GM20431 (cell line): ENCODE data around the gene PUM1.

Experiments
- in situ Hi-C: fragments of 300-500 bp; cut with MseI, MboI; formaldehyde crosslinking; loops from one replicate; pipeline ENCODE4 v1.15.0; 2020; ENCODE audit warnings: low sequenced_read_pairs; ENCODE audit not compliant: unreplicated experiment

PUM1 gene

DNA sequence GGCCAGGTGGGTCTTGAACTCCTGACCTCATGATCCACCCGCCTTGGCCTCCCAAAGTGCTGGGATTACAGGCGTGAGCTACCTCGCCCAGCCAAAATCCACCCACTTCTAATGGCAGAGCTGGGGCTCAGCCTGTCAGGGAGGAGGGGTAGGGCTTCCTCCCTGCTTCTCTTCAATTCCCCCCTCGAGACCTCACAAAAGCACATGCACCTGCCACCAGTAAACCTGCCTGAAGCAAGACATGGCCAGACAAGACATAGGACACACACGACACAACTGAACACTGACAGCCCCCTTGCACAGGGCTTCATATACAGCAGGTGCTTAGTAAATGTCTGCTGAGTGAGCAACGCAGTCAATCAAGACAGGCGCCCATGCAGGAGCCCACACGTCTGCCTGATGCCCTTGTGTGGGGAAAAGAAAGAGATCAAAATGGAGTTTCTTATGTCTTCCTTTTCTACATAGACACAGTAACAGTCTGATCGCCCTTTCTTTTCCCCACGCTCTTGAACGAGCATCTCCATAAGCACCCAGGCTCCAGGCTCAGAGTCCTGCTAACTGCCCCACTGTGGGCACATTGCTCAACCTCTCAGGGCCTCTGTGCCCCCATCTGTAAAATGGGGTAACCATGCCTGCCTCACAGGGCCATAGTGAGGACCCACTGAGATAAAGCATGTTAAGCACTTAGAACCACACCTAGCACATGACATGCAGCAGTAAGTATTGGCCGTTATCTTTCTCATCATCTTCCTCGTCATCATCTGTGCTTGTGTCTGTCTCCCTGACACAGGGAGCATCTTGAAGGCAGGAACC lies 165.7 kb downstream of the PUM1 start:
- in situ Hi-C loops = no loop called here

DNA sequence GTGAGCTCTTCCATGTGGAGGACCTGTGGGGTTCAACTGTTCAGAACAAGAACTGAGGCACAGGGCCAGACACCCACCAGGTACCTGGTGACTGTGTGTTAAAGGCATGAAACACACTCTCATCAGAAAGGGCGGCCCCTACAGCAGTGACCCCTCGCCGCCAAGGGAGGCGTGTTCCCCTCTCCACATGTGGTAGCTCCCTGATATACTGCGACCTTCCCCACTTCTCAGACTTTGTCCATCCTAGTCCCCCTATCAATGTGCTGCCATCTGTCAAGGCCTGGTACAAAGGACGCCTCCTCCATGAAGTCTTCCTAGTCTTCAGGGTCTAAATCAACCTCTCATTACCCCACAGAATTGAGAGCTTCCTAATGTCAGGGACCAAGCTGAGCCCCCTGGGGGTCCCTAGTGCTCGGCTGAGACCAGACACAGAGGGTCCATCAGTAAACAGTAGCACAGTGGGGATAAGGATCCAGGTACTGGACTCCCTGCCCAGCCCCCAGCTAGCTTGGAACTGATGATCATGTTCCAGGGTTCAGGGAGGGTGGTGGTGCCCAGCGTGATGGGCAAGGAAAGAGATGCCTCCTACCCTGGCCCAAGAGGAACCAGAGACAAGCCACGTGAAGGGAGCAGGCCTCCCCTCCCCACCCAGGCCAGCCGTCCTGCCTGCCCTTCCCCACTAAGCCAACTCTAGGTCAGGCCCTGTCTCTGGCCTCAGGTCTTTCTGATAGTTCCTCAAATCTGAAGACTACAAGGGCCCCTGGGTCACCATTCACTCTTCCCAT lies 167.3 kb downstream of the PUM1 start:
- in situ Hi-C loops = no loop called here

DNA sequence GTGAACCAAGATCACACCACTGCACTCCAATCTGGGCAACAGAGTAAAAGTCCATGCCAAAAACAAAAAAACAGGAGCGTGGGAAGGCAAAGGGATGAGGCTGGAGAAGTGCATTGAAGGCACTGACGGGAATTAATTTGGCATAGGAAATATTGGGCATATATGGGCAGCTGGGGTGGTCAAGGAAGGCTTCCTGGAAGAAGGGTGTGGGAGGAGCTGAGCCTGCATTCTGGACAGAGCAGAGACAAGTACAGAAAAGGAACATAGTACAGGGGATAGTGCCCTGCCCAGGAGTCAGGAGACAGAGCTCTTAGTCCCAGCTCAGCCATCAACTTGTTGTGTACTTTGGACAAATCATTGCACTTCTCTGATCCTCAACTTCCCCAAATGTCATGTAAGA lies 168.6 kb downstream of the PUM1 start:
- in situ Hi-C loops = no loop called here

DNA sequence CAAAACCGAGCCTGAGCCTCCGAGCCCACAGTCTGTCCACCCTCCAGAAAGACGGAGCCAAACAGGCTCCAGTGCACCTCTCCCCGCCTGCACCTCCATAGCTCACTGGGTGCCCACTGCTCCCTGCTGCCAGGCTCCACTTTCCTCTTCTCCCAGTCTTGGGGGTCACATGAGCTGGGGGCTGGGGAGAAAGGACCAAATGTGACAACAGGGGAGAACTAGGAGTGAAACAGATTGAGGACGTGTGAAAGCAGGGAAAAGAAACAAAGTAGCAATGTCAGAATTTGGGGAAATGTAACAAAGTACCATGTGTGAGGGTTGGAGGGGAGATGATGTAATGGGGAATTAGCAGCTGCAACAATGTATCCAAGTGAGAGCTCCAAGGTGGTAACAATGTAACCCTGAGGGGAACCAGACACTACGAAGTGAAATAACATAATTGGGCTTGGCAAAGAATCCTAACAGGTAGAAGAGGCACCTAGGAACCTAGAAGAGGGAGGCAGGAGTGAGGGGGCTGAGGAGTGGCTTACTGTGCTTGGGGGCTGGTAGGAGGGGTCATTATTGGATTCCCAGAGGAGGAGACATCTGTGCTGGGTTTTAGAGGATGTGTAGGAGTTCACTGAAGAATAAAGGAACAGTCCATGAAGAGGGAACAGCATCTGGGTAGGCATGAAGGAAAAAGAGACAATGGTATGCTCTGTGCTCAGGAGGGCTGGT lies 169.4 kb downstream of the PUM1 start:
- in situ Hi-C loops = no loop called here

DNA sequence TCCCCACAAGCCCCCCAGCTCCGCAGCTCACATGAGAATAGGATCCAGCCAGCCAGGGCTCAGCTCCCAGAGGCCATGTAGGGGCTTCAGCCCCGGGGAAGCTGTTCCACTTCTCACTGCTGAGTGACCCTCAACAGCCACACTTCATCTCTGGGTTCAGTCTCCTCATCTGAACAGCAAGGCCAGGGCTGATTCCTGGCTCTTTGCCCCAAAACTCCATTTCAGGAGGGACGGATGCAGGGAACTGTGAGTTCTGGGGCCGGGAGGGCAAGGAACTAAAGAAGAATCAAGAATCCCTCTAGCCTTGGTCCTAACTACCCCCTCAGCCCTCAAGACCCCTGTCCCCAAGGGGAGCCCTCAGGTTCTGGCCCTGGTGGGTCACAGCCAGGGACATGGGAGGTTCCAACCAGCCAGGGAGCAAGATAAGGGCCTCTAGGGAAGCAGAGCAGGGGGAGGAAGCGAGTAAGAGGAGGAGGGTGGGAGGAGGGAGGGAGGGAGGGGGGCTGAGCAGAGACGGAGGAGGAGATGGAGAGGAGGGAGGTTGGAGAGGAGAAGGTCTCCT lies 170.1 kb downstream of the PUM1 start:
- in situ Hi-C loops = no loop called here

DNA sequence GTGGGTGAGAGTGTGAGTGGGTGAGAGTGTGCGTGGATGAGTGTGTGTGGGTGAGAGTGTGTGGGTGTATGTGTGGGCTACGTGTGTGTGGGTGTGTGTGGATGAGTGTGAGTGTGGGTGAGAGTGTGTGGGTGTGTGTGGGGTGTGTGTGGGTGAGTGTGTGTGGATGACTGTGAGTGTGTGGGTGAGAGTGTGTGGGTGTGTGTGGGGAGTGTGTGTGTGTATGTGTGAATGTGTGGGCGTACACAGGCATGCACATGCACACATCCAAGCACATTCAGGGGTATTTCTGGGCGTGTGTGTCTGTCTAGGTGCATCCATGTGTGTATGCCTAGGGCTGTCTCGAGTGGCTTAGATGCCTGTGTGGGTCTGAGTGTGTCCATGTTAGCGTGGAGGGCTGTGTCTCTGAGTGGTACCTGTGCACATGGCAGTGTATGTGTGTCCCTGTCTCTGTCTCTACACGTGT lies 171.0 kb downstream of the PUM1 start:
- in situ Hi-C loops = no loop called here

DNA sequence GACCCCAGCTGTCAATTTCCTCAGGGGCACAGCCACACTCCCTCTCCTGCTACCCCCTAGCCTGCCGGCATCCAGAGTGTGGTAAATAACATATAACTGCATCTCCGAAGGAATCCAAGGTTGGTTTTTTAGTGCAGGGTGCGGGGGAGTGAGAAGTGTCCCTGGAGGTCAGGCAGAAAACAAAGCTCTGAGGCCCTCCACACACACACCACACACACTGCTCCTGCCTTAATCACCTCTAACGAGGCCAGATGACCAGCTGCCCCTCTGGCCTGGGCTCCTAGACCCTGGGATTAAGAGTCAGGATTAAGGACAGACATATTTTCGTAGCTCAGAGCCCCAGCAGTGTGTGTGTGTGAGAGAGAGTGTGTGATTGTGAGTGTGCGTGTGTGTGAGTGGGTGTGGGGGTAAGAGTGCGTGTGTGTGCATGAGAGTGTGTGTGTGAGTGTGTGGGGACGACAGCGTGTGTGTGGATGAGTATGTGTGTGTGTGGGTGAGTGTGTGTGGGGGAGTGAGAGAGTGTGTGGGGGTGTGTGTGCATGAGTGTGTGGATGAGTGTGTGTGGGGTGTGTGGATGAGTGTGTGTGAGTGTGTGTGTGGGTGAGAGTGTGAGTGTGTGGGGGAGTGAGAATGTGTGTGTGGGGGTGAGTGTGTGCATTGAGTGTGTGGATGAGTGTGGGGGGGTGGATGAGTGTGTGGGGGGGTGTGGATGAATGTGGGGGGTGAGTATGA lies 171.6 kb downstream of the PUM1 start:
- in situ Hi-C loops = no loop called here

DNA sequence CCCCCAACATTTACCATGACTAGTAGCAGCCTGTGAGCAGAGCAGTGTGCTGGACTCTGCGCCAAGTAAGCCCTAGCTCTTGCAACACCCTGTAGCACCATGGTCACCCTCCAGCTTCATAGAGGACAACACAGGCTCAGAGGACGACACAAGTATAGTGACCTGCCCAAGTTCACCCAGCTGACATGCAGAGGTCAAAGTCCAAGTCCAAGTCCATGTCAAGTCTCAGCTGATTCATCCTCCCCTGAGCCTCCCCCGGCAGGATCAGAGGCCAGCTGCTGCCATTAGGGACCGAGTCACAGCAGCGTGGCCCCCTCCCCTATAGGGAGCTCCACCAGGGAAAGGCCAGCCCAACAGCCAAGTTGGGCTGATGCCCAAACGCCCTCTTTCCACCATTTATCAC lies 172.8 kb downstream of the PUM1 start:
- in situ Hi-C loops = no loop called here

DNA sequence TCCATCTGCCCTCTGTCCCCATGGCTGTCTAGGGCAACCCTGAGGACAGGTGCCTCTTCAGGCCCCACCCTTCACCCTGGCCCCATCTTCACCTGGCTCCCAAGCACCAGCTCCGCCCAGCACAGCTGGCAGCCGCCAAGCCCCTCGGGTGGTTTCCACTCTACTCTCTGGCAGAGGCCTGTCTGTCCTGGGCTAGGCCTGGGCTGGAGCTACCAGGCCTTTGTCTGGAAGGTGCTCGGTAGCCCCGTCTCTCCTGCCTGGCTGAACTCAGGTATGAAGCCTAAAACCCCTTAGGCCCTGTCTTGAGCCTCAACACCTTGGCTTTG lies 174.3 kb downstream of the PUM1 start:
- in situ Hi-C loops = no loop called here

DNA sequence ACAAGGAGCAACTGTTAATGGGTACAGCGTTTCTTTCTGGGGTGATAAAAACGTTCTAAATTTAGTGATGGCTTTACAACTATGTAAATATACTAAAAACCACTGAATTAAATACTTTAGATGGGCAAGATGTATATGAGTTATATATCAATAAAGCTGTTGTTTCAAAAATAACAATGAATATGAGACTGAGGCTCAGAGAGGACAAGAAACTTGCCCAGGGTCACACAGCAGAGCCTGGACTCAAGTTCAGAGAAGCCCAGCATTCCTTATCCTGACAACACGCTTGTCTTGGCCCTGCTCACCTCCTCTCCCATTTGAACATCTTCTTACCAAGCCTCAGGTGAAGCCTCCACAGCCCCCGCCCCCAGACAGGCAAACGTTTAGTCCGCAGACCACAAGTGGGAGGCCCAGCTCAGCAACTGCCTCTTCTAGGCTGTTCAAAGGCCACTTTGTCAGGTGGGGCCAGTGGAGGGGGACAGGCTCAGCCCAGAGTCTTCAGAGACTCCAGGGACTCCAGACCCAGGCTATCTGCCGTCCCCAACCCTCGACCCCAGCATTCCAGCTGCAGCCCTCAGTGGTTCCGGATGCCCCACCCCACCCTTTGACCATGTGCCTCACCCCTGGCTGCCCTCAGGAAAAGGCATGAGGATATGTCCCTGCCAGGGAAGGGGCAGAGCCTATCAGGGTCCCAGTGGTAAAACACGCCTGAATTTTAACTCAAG lies 174.9 kb downstream of the PUM1 start:
- in situ Hi-C loops = no loop called here

DNA sequence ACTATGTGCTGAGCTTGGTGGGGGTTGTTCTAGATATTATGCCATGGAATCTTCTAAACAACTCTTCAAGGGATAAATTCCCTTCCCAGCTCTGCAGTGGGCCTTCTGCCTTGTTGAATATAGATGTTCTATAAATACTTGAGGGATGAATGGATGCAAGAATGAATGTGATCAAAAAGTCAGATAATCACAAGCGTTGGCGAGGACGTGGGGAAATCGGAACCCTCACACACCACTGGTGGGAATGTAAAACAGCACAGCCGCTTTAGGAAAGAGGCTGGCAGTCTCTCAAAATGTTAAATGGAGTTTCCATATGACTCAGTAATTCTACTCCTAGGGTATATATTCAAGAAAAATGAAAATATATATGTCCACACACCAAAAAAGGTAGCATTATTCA lies 176.0 kb downstream of the PUM1 start:
- in situ Hi-C loops = no loop called here

DNA sequence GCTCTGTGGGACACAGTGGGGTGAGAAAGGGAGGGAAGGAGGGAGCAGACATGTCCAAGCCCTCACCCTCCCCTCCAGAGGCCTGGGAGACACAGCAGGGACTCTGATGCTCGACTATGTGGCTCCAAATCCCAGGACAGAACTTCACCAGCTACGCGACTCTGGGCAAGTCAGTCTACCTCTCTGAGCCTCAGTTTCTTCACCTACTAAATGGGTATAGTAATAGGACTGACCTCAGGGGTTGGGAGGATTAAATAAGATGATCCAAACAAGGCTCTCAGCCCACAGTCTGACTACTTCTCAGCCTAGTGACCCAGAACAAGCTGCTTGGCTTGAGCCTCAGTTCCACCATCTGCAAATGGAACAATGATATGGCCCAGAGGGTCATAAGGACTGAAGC lies 176.5 kb downstream of the PUM1 start:
- in situ Hi-C loops = no loop called here

DNA sequence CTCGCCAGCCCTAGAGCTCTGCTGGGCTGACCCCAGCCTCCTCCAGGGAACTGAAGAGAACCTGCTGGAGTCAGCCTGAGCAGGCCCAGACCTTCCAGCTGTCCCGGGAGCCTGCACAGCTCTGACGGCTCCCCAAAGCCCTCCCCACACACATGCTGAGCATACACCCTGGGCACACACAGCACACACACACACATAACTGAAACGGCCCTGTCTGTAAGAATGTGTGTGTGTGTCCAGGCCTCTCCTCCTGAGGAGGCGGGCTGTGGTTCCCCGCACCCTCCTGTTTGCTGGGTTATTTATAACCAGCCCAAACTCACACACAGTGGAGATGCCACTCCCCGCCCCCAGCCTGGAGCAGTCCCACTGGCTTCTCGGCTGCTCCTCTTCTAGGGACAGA lies 177.1 kb downstream of the PUM1 start:
- in situ Hi-C loops = no loop called here

DNA sequence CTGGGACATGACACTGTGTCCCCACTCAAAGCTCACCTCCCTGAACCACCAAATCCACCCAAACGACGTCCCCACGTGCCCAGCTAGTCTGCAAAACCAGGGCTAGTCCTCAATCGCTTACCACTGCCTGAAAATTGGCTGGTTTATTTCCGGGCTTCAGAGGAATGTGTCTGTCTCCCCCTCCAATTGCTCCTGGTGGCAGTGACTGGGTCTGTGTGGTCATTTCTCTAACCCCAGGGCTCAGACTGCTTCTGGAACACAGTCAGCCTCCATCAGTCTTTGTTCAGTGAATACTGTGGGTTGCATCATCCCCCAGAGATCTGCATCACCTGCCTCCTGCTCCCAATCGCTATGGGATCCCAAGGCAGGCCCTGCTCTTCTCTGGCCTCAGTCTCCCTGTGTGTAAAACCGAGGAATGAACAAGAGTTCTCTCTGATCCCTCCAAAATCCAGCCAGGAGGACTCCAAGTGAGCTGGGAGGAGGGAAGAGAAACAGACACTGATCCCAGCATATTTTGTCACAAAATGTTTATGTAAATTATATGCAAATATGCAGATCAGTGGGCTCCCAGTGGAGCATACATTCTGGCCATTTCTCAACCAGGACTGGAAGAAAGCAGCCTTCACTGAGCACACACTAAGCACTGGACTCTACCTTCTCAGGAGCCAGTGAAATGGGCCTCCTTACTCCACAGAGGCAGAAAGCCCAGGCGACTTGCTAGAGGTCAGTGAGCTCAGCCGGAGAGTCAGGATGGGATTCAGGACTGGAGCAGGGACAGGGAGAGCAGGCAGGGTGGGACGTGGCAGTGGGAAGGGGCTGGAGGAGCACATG lies 177.8 kb downstream of the PUM1 start:
- in situ Hi-C loops = no loop called here

DNA sequence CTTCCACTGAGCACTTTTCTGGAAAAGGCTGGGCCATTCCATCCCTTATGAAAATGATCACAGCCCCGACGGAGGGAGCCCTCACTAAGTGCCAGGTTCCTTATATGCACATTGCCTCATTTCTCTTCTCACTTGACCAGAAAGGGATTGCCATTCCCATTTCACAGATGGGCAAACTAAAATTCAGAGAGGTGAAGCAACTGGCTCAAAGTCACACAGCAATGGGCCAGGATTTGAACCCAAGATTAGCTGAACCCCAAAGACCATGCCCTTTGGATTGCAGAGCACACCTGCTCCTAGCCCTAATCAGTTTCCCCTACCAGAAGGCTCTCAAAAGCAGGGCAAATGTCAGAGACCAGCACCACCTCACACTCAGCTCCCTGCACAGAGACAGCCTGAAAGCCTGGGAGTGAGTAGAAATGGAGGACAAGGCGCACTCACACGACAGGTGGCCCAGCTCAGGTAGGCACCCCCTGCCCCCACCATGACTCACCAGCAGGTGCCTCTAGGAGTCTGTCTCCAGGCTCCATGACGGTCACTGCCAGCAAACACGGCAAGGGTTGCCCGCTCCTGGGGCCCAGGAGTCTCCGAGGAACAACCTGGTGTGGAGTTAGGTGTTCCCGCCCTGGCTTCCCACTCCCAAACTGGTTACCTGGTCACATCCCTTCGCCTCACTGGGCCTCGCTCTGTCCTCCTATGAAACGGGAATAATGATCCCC lies 178.6 kb downstream of the PUM1 start:
- in situ Hi-C loops = no loop called here

DNA sequence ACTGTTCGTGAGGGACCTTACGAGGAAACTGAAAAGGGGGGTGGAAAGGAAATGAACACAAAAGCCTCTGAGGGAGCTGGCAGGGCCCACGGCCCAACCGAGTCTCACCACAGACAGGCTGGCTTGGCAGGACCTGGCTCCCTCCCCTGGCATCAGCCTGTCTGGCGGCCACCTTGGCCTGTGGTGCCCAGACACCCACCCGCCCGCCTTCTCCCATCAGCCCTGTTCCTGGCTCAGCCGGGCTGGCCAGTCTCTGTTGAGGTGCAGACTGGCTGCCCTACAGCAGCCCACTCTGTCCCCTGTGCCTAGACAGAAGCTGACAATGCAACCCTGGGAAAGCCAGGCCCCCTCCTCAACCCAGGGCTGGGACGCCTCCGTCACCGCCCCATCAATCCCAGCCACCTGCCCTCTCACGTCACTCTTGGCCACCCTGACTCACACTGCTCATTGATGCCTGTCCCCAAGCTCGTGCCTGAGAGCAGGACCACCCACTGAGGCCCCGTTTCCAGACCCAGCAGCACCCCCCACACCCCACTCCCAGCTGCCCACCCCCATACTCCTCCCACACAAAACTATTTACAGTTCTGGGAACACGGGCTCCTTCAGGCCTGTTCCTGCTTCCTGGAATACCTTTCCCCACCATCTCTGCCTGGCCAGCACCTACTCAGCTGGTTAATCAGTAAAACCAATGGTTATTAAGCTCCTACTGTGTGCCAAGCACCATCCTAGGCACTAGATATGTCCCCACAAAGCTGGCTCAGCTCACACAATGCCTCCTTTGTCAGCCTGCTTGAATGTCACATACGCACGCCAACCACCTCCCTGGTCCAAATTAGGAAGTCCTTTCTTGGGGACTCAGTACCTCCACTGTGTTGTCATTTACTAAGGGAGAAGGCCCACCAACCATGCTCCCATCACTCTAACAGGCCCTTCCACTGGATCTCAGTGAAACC lies 179.7 kb downstream of the PUM1 start:
- in situ Hi-C loops = no loop called here

DNA sequence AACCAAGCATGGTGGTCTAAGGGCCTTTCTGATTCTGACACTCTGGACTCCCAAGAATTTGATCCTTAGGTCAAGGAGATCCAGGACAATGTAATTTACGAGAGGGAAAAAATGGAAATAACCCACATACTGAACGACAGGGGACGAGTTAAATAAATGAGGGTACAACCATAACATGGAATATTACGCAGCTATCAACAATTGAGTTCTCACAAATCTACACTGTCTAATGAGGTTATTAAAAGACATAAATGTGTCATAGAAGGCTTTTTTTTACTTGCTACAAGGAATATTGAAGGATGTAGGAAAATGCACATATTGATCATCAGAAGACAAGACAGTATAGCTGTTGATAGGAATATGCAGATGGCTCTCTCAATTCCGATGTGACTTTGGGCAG lies 180.8 kb downstream of the PUM1 start:
- in situ Hi-C loops = no loop called here
